HEK293 (cell line): Measurements from ENCODE around the gene SDC3.

Experiments
- CTCF ChIA-PET: fragments of 350-600 bp; formaldehyde crosslinking; extraction: SDS; loops from one replicate; lab custom pipeline; 2021; ENCODE audit warnings: antibody characterized with exemption; lab: Yijun Ruan, JAX
- POLR2A ChIA-PET: fragments of 300-600 bp; formaldehyde crosslinking; extraction: SDS; loops from one replicate; lab custom pipeline; 2020; ENCODE audit warnings: antibody characterized with exemption, inconsistent platforms; lab: Yijun Ruan, JAX
- H3K27ac ChIP-seq: fragments of 200-500 bp; sonication (Bioruptor generic); 2 replicates; pipeline ENCODE4 v1.5.1; 2014; ENCODE audit warnings: low read depth, low read length, control low read depth, inconsistent platforms; ENCODE audit errors: extremely low read depth
- H3K36me3 ChIP-seq, 2 experiments: fragments of 200-500 bp in 1 of 2; sonication (Bioruptor generic) in 1 of 2; 1 replicate in 1 of 2; 2 replicates in 1 of 2; pipeline ENCODE4 v1.5.1; 2014 to 2017; ENCODE audit warnings: inconsistent platforms in 2 of 2, low read length in 2 of 2; ENCODE audit not compliant: control insufficient read depth in 2 of 2, insufficient read depth in 1 of 2
- H3K4me1 ChIP-seq: fragments of 200-500 bp; sonication (Bioruptor generic); 2 replicates; pipeline ENCODE4 v1.5.1; 2014; ENCODE audit warnings: mild to moderate bottlenecking, low read length, inconsistent platforms; ENCODE audit not compliant: control insufficient read depth, insufficient read depth
- H3K4me3 ChIP-seq: 2 replicates; pipeline ENCODE4 v1.5.1; 2011; ENCODE audit warnings: low read depth, mild to moderate bottlenecking, control low read depth, low read length, moderate library complexity
- H3K9me3 ChIP-seq: fragments of 200-500 bp; sonication (Bioruptor generic); 2 replicates; pipeline ENCODE4 v1.5.1; 2014; ENCODE audit warnings: low read depth, low read length, inconsistent platforms; ENCODE audit not compliant: control insufficient read depth, insufficient read depth
- KLF9 ChIP-seq: fragments of 450-650 bp; formaldehyde crosslinking; IDR thresholded peaks from 2 replicates; pipeline ENCODE4 v1.5.1; 2016; ENCODE audit warnings: missing biosample characterization, missing genetic modification characterization, low read depth
- SETDB1 ChIP-seq: IDR thresholded peaks from one replicate; pipeline ENCODE4 v1.6.1; 2017; ENCODE audit warnings: mild to moderate bottlenecking, low read length, moderate library complexity, mixed read lengths; ENCODE audit not compliant: insufficient read length
- ZFP41 ChIP-seq: fragments of 450-650 bp; formaldehyde crosslinking; IDR thresholded peaks from 2 replicates; pipeline ENCODE4 v1.5.1; 2016; ENCODE audit warnings: missing biosample characterization, missing genetic modification characterization, borderline replicate concordance
- ZNF10 ChIP-seq: fragments of 450-650 bp; formaldehyde crosslinking; IDR thresholded peaks from 2 replicates; pipeline ENCODE4 v1.5.1; 2017; ENCODE audit warnings: missing biosample characterization, missing genetic modification characterization
- ZNF114 ChIP-seq: fragments of 450-650 bp; formaldehyde crosslinking; IDR thresholded peaks from 2 replicates; pipeline ENCODE4 v1.5.0; 2017; ENCODE audit warnings: missing biosample characterization, missing genetic modification characterization
- ZNF132 ChIP-seq: fragments of 450-650 bp; formaldehyde crosslinking; IDR thresholded peaks from 2 replicates; pipeline ENCODE4 v1.5.1; 2017; ENCODE audit warnings: missing biosample characterization, missing genetic modification characterization, borderline replicate concordance
- ZNF133 ChIP-seq: fragments of 450-650 bp; formaldehyde crosslinking; IDR thresholded peaks from 2 replicates; pipeline ENCODE4 v1.5.1; 2016; ENCODE audit warnings: missing biosample characterization, missing genetic modification characterization
- ZNF155 ChIP-seq: fragments of 450-650 bp; formaldehyde crosslinking; IDR thresholded peaks from 2 replicates; pipeline ENCODE4 v1.5.1; 2016; ENCODE audit warnings: missing biosample characterization, missing genetic modification characterization
- ZNF157 ChIP-seq: fragments of 450-650 bp; formaldehyde crosslinking; IDR thresholded peaks from 2 replicates; pipeline ENCODE4 v1.5.1; 2016; ENCODE audit warnings: missing biosample characterization, missing genetic modification characterization
- ZNF292 ChIP-seq: fragments of 450-650 bp; formaldehyde crosslinking; IDR thresholded peaks from 2 replicates; pipeline ENCODE4 v1.5.1; 2016; ENCODE audit warnings: low read depth, missing biosample characterization, missing genetic modification characterization, borderline replicate concordance
- ZNF311 ChIP-seq: fragments of 450-650 bp; formaldehyde crosslinking; IDR thresholded peaks from 2 replicates; pipeline ENCODE4 v1.5.1; 2017; ENCODE audit warnings: missing biosample characterization, missing genetic modification characterization, borderline replicate concordance
- ZNF341 ChIP-seq: fragments of 450-650 bp; formaldehyde crosslinking; IDR thresholded peaks from 2 replicates; pipeline ENCODE4; 2016; ENCODE audit warnings: low read depth, missing biosample characterization, missing genetic modification characterization
- ZNF354C ChIP-seq: fragments of 450-650 bp; formaldehyde crosslinking; IDR thresholded peaks from 2 replicates; pipeline ENCODE4 v1.5.1; 2016; ENCODE audit warnings: missing biosample characterization, missing genetic modification characterization, low read depth, borderline replicate concordance
- ZNF391 ChIP-seq: fragments of 450-650 bp; formaldehyde crosslinking; IDR thresholded peaks from 2 replicates; pipeline ENCODE4 v1.5.1; 2016; ENCODE audit warnings: low read depth, missing biosample characterization, missing genetic modification characterization, borderline replicate concordance
- ZNF426 ChIP-seq: fragments of 450-650 bp; formaldehyde crosslinking; IDR thresholded peaks from 2 replicates; pipeline ENCODE4 v1.5.1; 2017; ENCODE audit warnings: missing biosample characterization, missing genetic modification characterization, mild to moderate bottlenecking, inconsistent platforms, moderate library complexity
- ZNF548 ChIP-seq: fragments of 450-650 bp; formaldehyde crosslinking; IDR thresholded peaks from 2 replicates; pipeline ENCODE4 v1.5.1; 2016; ENCODE audit warnings: missing biosample characterization, missing genetic modification characterization
- ZNF664 ChIP-seq: fragments of 450-650 bp; formaldehyde crosslinking; IDR thresholded peaks from 2 replicates; pipeline ENCODE4 v1.5.1; 2016; ENCODE audit warnings: missing biosample characterization, missing genetic modification characterization
- ZNF677 ChIP-seq: fragments of 450-650 bp; IDR thresholded peaks from 2 replicates; pipeline ENCODE4 v1.5.0; 2018; ENCODE audit warnings: missing biosample characterization, mild to moderate bottlenecking, missing genetic modification characterization, moderate library complexity
- TF ChIP-seq, protein P1 (sequence below): fragments of 450-650 bp; formaldehyde crosslinking; IDR thresholded peaks from 2 replicates; pipeline ENCODE4; 2016; ENCODE audit warnings: missing biosample characterization, missing genetic modification characterization
- TF ChIP-seq, protein P2 (sequence below): fragments of 450-650 bp; formaldehyde crosslinking; IDR thresholded peaks from 2 replicates; pipeline ENCODE4 v1.5.1; 2017; ENCODE audit warnings: missing biosample characterization, missing genetic modification characterization
- TF ChIP-seq, protein P3 (sequence below): fragments of 450-650 bp; formaldehyde crosslinking; IDR thresholded peaks from 2 replicates; pipeline ENCODE4 v1.5.1; 2016; ENCODE audit warnings: missing biosample characterization, missing genetic modification characterization
- TF ChIP-seq, protein P4 (sequence below): fragments of 450-650 bp; formaldehyde crosslinking; IDR thresholded peaks from 2 replicates; pipeline ENCODE4 v1.5.1; 2016; ENCODE audit warnings: missing biosample characterization, missing genetic modification characterization

Gene SDC3

DNA sequence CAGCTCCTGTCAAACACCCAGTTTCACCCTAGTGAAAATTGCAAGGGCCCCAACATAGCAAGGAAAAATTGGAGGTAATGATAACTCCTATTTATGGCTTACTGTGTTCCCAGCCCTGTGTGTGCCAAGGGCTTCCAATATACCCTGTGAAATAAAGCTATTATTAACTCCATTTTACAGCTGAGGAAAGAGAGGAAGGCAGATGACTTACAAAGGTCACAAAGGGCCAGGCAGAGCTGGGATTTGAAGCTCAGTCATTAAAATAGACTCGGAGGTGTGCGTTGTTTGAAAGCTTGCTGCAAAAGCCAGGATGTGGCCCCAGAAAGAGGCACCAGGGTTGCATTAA, 20.2 kb upstream of the SDC3 start:
- CTCF ChIA-PET: interaction anchor here (0.6 to 7.5 kb wide), 28 partner anchors 9 to 983 kb away, joined by 3 to 66 read pairs (median 4); no protein-coding TSS in a partner anchor
- no peak for TF ChIP-seq ZNF133 (tag by site-specific recombination)
- no peak for TF ChIP-seq ZNF677 (tag by site-specific recombination)
- TF ChIP-seq ZNF391 (tag by site-specific recombination): no peak
- no peak for TF ChIP-seq ZNF10 (tag by site-specific recombination)
- no peak for TF ChIP-seq ZNF157
- TF ChIP-seq ZNF114 (tag by site-specific recombination): no peak
- TF ChIP-seq, protein P1, sequence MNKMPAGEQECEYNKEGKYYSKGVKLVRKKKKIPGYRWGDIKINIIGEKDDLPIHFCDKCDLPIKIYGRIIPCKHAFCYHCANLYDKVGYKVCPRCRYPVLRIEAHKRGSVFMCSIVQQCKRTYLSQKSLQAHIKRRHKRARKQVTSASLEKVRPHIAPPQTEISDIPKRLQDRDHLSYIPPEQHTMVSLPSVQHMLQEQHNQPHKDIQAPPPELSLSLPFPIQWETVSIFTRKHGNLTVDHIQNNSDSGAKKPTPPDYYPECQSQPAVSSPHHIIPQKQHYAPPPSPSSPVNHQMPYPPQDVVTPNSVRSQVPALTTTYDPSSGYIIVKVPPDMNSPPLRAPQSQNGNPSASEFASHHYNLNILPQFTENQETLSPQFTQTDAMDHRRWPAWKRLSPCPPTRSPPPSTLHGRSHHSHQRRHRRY (tag by site-specific recombination): no peak
- POLR2A ChIA-PET: interaction anchor here (1.0 kb wide), 1 partner anchor 146 kb away, joined by 3 read pairs; no protein-coding TSS in a partner anchor

DNA sequence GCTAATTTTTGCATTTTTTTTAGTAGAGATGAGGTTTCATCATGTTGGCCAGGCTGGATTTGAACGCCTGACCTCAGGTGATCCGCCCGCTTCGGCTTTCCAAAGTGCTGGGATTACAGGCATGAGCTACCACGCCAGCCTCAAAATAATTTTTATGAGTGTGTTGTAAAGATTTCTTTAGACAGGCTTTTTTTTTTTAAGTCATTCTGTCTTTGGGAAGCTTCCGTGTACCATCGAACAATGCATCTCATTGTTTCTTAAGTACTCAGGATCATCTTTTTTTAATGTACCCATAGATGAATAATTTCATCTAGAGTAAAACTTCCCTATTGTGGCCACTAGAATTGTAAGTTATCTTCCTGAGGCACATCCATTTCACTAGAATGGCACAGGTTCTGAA, 19.6 kb upstream of the SDC3 start:
- H3K4me1 ChIP-seq: no peaks in the 10 kb centered on the region
- TF ChIP-seq ZNF155 (tag by site-specific recombination): no peak
- TF ChIP-seq ZNF311: no peak
- TF ChIP-seq, protein P2, sequence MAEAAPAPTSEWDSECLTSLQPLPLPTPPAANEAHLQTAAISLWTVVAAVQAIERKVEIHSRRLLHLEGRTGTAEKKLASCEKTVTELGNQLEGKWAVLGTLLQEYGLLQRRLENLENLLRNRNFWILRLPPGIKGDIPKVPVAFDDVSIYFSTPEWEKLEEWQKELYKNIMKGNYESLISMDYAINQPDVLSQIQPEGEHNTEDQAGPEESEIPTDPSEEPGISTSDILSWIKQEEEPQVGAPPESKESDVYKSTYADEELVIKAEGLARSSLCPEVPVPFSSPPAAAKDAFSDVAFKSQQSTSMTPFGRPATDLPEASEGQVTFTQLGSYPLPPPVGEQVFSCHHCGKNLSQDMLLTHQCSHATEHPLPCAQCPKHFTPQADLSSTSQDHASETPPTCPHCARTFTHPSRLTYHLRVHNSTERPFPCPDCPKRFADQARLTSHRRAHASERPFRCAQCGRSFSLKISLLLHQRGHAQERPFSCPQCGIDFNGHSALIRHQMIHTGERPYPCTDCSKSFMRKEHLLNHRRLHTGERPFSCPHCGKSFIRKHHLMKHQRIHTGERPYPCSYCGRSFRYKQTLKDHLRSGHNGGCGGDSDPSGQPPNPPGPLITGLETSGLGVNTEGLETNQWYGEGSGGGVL (tag by site-specific recombination): no peak
- TF ChIP-seq ZNF292 (tag by site-specific recombination): no peak
- no peak for TF ChIP-seq KLF9 (tag by site-specific recombination)
- TF ChIP-seq SETDB1: no peak
- no peak for TF ChIP-seq ZNF426 (tag by site-specific recombination)
- TF ChIP-seq ZNF354C (tag by site-specific recombination): no peak
- no peak for TF ChIP-seq ZFP41 (tag by site-specific recombination)
- TF ChIP-seq ZNF548 (tag by site-specific recombination): no peak
- no peak for TF ChIP-seq ZNF664
- TF ChIP-seq, protein P3, sequence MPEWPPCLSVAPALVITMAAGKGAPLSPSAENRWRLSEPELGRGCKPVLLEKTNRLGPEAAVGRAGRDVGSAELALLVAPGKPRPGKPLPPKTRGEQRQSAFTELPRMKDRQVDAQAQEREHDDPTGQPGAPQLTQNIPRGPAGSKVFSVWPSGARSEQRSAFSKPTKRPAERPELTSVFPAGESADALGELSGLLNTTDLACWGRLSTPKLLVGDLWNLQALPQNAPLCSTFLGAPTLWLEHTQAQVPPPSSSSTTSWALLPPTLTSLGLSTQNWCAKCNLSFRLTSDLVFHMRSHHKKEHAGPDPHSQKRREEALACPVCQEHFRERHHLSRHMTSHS (tag by site-specific recombination): no peak
- TF ChIP-seq ZNF341 (tag by site-specific recombination): no peak
- TF ChIP-seq, protein P4, sequence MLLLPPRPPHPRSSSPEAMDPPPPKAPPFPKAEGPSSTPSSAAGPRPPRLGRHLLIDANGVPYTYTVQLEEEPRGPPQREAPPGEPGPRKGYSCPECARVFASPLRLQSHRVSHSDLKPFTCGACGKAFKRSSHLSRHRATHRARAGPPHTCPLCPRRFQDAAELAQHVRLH (tag by site-specific recombination): no peak
- no peak for TF ChIP-seq ZNF132 (tag by site-specific recombination)
- peaks cover 0 to 24% of the 10 kb centered on the region in 2 experiments; a peak in 1 of 3 replicates for H3K36me3 ChIP-seq
- H3K27ac ChIP-seq: no peak overlapping the region
- no peak overlapping the region for H3K4me3 ChIP-seq
- ChIA-PET CTCF (interaction anchor here (0.6 to 7.5 kb wide), 20 partner anchors 9 to 982 kb away, joined by 3 to 66 read pairs (median 5); no protein-coding TSS in a partner anchor), POLR2A (interaction anchor here (1.0 kb wide), 1 partner anchor 145 kb away, joined by 3 read pairs; no protein-coding TSS in a partner anchor)
- H3K9me3 ChIP-seq: no peaks in the 10 kb centered on the region

More for the DNA sequence above, 20.2 kb upstream of the SDC3 start:
- Histone ChIP-seq H3K4me1 (no peaks in the 10 kb centered on the region), H3K9me3 (no peaks in the 10 kb centered on the region), H3K4me3 (no peak overlapping the region), H3K27ac (no peak overlapping the region), H3K36me3 (peaks cover 0 to 30% of the 10 kb centered on the region in 2 experiments; a peak in 1 of 3 replicates)
